ENCODE measurements around the gene ELOVL5.
"Not testable (repeated sequence)": the region's sequence is repeated elsewhere in the genome, so short reads cannot be mapped to it uniquely, and the experiment has no call there.

Gene ELOVL5

DNA sequence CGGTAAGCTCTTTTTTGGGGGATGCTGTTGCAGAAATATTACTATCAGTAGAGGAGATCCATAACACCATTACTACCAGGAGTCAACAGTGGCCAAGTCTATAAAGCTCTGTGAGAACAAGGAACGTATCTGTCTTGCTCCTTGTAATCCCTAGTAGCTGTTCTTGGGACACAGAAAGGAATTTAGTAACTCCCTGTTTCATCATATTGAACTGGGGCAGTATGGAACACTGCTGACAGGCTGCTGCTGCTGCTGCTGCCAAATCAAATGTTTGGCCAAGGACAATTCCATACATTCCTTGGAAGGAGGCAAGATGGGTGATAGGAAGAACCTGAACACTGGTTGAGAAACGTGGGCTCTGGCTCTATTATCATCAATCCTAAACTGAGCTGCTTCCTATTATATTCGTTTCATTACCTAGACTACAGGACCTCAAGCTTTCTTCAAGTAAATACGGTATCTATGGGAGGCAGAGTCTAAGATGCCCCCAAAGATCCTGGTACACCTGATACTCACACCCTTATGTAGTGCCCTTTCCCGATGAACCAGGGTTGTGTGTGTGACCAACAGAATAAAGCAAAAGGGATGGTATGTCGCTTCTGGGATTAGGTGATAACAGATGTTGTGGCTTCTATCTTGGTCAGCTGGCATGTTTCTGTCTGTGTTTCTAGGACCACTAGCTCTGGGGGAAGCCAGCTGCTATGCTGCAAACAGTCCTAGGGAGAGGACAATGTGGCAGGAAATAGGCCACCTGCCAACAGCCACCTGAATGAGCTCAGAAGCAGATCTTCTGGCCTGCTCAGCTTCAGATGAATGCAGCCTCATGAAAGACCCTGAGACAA is 39.5 kb downstream of the ELOVL5 start:
- no peak overlapping the region for H3K4me3 ChIP-seq (ENCODE audit: low read depth, low read length)
- no peak for DNase-seq (ENCODE audit: low read depth)
- TF ChIP-seq, protein P1, sequence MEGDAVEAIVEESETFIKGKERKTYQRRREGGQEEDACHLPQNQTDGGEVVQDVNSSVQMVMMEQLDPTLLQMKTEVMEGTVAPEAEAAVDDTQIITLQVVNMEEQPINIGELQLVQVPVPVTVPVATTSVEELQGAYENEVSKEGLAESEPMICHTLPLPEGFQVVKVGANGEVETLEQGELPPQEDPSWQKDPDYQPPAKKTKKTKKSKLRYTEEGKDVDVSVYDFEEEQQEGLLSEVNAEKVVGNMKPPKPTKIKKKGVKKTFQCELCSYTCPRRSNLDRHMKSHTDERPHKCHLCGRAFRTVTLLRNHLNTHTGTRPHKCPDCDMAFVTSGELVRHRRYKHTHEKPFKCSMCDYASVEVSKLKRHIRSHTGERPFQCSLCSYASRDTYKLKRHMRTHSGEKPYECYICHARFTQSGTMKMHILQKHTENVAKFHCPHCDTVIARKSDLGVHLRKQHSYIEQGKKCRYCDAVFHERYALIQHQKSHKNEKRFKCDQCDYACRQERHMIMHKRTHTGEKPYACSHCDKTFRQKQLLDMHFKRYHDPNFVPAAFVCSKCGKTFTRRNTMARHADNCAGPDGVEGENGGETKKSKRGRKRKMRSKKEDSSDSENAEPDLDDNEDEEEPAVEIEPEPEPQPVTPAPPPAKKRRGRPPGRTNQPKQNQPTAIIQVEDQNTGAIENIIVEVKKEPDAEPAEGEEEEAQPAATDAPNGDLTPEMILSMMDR (IDR thresholded peaks at IDR 0.05; ENCODE audit: low read depth, low read length, missing control alignments), result no peak

DNA sequence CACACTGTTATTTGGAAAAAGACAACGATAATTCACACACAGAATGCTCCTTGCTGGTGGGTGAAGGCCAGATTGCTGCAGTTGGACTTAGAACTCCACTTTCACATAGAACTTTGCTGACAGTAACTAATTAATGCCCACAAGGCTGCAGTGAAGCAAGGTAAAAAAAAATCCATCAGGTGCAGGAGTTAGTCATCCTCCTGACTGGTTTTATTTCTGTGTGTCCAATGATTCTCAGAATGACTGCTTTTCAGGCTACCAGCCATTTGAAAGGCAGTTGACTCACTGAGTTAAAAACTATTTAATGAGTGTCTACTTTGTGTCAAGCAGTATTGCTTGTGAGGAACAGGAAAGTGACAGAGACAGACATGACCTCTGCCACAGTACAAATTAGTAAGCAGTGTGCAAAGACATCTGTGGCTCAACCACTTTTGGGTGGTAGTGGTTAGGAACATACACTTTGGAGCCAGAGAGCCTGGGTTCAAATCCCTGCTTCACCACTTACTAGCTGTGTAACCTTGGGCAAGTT is 41.9 kb downstream of the ELOVL5 start:
- DNase-seq (ENCODE audit: low read depth), result no peak
- TF ChIP-seq, protein P1 (IDR thresholded peaks at IDR 0.05; ENCODE audit: low read depth, low read length, missing control alignments), result no peak
- H3K4me3 ChIP-seq (ENCODE audit: low read depth, low read length), result no peak overlapping the region

DNA sequence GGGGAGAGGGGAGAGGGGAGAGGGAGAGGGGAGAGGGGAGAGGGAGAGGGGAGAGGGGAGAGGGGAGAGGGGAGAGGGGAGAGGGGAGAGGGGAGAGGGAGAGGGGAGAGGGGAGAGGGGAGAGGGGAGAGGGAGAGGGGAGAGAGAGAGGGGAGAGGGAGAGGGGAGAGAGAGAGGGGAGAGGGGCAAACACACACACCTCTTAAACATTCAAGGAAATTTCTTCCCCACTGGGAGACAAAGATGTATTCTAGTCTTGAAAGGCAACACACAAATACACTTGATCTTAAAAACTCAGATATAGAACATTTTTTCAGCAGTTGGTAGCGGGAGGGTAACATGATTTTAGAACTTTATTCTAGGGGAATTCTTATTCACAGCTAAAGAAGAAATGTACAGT is 42.5 kb downstream of the ELOVL5 start:
- not testable (repeated sequence) for DNase-seq (ENCODE audit: low read depth); H3K4me3 ChIP-seq (ENCODE audit: low read depth, low read length)

DNA sequence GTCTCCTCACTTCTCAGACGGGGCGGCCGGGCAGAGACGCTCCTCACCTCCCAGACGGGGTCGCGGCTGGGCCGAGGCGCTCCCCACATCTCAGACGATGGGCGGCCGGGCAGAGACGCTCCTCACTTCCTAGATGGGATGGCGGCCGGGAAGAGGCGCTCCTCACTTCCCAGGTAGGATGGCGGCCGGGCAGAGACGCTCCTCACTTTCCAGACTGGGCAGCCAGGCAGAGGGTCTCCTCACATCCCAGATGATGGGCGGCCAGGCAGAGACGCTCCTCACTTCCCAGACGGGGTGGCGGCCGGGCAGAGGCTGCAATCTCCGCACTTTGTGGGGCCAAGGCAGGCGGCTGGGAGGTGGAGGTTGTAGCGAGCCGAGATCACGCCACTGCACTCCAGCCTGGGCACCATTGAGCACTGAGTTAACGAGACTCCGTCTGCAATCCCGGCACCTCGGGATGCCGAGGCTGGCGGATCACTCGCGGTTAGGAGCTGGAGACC is 43.2 kb downstream of the ELOVL5 start:
- not testable (repeated sequence) for DNase-seq (ENCODE audit: low read depth); H3K4me3 ChIP-seq (ENCODE audit: low read depth, low read length)

DNA sequence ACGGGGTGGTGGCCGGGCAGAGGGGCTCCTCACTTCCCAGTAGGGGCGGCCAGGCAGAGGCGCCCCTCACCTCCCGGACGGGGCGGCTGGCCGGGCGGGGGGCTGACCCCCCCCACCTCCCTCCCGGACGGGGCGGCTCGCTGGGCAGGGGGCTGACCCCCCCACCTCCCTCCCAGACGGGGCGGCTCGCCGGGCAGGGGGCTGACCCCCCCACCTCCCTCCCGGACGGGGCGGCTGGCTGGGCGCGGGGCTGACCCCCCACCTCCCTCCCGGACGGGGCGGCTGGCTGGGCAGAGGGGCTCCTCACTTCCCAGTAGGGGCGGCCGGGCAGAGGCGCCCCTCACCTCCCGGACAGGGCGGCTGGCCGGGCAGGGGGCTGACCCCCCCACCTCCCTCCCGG is 43.8 kb downstream of the ELOVL5 start:
- H3K4me3 ChIP-seq (ENCODE audit: low read depth, low read length); DNase-seq (ENCODE audit: low read depth): not testable (repeated sequence)

DNA sequence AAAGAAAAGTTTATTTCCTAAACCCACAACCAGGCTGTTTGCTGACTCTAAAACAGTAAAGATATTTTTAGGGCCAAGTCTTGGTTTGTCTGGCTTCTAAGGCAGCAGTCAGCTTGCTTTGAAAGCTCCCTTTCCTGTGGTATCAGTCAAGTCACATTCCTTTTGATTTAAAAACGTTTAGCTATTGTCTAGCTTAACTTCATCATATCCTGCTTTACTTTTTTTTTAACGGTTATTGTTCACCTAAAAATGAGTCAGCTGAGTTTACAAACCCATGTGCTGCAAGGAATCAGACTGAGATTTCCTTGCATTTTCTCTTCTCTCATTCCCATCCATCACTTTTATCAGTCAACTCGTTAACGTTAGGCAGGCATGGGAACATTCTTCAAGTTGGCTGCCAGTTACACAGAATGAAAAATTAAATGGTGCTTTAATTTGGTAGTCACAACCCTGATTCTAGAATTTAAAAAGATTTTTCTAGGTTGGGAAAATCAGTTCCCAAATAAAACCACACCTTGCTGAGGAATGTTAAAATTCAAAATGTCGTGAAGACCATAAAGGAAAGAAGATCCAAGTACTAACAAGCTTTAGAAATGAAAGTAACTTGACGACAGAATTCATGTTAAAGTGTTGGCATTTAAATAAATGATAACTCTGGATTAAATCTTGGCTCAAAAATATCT is 45.9 kb downstream of the ELOVL5 start:
- H3K4me3 ChIP-seq (ENCODE audit: low read depth, low read length), result no peak overlapping the region
- TF ChIP-seq, protein P1 (IDR thresholded peaks at IDR 0.05; ENCODE audit: low read depth, low read length, missing control alignments), result no peak
- DNase-seq (ENCODE audit: low read depth), result no peak

DNA sequence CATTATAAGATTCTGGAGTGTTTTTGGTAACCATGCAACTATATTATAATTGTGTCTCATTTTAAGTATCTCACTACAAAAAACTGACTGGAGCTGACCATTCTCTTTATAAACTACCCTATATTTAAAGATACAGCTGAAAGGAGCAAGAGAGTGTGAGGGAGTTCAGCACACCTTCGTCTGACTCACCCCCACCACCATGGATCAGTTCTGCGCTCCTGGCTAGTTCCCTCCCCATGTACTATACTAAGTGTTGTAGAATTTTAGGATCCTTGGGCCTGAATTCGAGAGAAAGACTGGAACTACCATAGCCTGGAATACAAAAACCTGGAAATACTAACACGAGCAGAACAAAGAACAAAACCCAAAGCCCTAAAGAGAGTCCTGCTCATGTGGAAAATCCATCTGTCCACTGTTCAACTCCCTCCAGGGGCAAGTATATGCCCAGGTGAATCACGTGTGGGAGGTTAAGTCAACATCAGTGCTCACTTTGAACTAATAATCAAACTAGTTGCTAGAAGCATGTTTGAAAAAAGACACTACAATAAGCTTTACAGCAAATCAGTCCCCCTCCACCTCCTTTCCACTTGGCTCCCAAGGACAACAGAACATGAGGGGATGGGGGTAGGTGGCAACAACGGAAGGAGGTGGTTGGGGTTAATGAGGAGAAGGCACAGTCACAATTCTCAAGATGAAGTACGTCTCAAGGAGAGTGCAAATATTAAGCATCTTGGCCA is 46.8 kb downstream of the ELOVL5 start:
- TF ChIP-seq, protein P1 (IDR thresholded peaks at IDR 0.05; ENCODE audit: low read depth, low read length, missing control alignments), result no peak
- H3K4me3 ChIP-seq (ENCODE audit: low read depth, low read length), result no peak overlapping the region
- DNase-seq (ENCODE audit: low read depth), result no peak

All from GM12864 (cell line).